ENCODE data around the gene UBE2U.
"Not testable (repeated sequence)": the region's sequence is repeated elsewhere in the genome, so short reads cannot be mapped to it uniquely, and the experiment has no call there.

The UBE2U gene

DNA sequence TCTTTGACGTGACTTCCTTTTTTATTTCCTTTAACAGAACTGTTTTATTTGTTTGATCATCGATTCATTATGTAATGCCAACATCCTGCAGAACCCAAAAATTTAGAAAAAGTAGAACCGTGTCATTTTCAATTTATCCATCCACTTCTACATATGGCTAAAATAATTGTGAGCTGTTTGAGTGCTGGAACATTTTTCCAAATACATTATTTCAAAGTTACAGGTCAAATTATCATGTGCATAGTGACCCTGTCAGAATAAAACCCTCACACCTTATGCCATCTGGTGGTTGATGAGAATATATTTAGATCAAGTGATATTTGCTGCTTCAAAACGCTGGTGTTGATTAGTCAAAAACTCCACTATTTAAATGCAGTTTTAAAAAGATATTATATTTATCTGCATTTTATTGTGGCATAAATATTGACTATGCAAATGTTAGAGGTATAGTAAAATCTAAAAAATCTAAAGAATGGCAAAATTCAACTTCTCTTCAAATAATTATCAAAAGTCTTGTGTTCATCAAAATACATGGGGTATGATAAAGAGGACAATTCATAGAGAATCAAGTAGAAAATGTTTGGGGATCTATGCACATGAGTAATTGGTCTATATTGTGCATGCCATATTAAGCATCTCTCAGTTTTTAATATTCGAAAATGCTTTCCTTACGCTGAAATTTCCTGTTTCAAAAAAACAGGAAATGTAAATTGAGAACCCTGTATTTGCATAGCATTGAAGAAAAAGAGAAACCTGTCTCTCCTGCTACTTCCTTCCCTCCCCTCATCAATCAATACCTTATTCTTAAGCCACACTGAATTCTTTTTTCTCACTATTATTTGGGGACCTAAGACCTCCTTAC lies 39.7 kb downstream of the UBE2U start:
- no peak for DNase-seq

GRCh38 chr1:64243757-64244080 lies 40.3 kb downstream of the UBE2U start:
- no peak for DNase-seq

DNA sequence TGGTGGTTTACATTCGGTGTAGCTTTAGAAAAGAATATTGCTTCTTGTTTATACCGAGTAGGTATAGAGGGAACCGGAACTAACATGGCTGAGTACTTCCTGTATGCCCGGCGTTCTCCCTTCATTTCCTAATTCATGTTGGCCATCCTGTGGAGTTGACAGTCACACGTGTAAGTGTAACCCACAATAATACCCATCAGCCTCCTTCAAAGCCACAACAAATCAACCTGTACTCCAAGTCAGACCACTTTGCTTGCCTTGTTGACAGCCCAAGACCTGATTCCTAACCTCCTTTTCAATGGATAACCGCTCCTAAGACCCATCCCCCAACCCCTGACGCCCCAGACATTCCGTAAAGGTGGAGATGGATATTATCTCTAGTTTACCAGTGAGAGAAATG lies 42.1 kb downstream of the UBE2U start:
- no peak for DNase-seq

DNA sequence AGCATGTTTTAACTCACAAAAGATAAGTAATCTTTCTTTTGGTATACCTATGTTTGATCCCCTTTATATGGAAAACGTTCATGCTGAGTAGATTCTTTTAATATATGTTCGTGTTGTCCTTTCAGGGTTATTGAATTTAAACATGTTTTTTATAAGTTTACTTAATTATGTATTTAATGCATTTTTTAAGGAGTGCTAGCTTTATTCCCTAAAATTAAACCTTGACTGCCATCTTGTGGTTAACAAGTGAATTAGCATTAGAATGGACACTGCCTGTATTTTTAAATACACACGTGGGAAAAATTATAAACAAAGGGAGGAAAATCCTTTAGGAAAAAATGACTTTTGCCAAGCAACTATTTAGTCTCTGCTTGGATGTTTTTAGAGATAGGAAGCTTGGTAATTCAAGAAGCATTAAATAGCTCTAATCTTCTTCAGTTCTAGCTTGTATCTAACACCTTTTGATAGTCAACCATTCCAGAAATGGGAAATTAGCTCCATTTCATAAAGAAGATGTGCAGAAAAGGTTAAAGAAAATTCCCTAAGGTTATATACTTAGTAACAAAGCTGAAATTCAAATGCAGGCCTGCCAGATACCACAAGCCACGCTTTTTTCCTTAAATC lies 43.0 kb downstream of the UBE2U start:
- peak; percentile 29 for DNase-seq

DNA sequence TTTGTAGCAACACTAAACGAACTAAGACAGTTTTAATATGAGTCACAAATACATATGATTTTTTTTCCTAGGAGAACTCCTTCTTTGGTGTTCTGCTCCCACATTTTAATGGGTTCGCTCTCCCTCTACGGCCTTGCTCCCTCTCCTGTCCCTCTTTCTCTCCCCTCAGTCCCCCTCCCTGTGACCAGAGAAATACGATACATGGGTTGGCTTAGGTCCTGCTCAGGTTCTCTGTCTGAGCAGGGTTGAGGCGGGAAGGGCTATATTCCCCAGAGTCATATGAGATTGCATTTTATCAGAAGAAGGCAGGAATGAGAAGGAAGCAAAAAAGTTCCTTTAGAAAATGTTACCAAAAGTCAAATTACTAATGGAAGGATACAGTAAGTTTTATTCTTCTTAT lies 44.6 kb downstream of the UBE2U start:
- no peak for DNase-seq

DNA sequence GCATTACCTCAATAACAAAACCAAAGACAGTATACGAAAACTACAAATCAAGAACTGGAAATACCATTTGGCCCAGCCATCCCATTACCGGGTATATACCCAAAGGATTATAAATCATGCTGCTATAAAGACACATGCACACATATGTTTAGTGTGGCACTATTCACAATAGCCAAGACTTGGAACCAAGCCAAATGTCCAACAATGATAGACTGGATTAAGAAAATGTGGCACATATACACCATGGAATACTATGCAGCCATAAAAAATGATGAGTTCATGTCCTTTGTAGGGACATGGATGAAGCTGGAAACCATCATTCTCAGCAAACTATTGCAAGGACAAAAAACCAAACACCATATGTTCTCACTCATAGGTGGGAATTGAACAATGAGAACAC lies 47.0 kb downstream of the UBE2U start:
- not testable (repeated sequence) for DNase-seq

- DNase-seq, result no peak
These were observed 48.5 kb downstream of the UBE2U start for GRCh38 chr1:64251971-64252370.

GRCh38 chr1:64257233-64257632 lies 53.8 kb downstream of the UBE2U start:
- DNase-seq, result not testable (repeated sequence)

DNA sequence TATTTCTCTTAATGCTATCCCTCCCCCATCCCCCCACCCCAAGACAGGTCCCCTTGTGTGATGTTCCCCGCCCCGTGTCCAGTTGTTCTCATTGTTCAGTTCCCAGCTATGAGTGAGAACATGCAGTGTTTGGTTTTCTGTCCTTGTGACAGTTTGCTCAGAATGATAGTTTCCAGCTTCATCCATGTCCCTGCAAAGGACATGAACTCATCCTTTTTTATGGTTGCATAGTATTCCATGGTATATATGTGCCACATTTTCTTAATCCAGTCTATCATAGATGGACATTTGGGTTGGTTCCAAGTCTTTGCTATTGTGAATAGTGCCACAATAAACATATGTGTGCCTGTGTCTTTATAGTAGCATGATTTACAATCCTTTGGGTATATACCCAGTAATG lies 55.0 kb downstream of the UBE2U start:
- not testable (repeated sequence) for DNase-seq

DNA sequence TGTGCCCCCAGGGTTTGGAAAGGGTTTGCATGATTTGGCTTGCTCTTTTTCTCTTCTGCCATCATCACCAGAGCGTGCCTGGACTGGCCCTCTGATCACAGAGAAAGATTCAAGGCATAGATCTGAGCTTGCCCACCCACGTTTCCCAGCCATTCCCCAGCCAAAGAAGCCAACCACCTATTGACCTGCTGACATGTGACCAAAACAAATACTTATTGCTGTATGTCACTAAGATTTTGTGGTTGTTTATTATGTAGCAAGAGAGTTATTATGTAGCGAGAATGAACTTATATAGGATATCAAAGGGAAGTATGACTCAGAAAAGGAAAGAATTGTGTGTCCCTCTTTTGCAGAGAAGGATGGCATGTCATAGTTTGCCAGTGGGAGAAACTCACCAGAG lies 59.9 kb downstream of the UBE2U start:
- DNase-seq, result no peak

DNA sequence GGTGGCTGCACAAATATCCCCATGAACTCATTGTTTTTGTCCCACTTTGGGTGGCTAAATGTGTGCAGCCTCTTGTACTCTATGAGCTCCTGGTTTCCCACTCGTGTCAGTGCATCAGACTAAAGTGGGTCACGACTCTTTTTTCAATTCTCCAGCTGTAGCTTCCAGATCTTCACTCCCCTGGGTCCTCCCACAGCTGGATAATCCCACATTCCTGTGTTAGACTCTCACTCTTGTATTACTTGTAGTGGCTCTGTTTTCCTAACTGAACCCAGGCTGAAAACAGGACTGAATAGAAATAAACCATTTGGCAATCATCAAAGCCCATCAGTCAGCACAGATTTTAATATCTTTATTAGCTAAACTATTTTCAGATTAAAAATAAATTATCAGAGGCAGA lies 60.4 kb downstream of the UBE2U start:
- DNase-seq, result no peak

DNA sequence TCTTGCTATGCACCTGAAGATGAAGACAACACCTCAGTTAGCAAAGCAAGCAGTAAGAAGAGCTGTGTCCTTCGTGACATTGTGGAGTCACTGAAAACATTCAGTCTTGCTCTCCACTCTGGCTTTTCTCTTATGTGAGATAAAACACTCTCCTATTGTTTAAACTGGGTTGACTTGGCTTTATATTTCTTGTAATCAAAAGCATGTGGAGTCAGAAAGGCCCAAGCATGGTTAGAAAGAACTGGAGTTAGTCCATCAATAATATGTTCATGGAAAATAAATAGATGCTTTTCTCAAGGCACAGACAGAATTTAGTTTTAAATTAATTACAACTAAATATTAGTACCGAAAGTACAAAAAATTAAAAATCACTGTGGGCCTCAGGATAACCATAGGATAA lies 61.7 kb downstream of the UBE2U start:
- DNase-seq, result no peak

GRCh38 chr1:64266991-64267390 lies 63.6 kb downstream of the UBE2U start:
- DNase-seq, result no peak

GRCh38 chr1:64268653-64269557 lies 65.5 kb downstream of the UBE2U start:
- peak; percentile 47 for DNase-seq

GRCh38 chr1:64269558-64269884 lies 66.1 kb downstream of the UBE2U start:
- DNase-seq, result no peak

DNA sequence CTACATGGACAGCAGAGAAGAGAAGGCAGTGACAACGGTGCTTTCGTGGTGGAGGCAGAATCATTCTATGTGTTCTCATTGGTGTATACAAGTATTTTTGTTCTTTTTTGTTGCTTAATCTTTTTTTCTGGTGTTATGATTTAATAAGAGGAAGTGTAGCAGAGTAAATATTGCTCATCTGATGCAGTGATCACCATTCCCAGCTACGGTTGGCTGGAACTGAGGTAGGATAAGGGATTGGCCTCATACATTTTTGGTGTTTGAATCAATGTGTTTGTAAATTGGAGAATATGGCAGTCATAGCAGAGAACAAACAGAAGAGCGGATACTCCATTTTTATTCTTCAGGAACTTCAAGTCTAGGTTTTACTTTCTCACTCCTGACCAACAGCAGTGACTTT lies 76.6 kb downstream of the UBE2U start:
- DNase-seq, result no peak

DNA sequence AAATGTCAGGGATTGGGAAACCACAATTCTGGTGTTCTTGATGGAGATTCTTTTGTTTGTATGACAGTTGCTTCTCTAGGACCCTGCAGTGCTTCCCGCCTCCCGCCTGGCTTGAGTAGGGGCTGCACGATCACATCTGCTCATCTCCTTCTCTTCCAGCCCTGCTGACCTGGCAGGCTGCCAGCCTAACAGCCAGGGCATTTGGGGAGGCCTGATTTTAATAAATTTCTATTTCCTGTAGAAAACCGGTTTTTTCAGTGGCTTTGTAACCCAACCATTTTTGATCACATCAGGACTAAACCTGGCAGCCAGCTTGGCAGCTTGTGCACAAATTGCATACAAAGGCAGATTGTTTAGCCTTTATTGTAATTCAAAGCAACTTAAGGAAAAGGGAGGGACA lies 78.9 kb downstream of the UBE2U start:
- DNase-seq, result no peak

DNA sequence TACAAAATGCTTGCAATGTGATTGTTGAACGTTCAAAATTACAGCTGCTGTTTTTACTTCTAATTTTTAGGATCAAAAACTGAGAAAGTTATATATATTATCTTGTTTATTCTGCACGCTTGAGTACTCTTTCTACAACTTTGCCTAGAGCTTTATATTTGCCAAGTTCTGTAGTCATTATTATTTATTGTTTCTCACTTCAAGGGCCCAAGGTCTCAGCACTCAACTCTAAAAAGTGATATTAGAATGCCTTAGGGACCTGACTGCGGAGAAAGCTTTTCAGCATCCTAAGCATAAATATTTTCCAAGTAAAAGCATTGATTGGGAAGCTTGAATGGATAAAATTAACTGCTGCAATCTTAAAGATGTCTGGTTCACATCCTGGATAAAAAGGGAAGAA lies 83.6 kb downstream of the UBE2U start:
- no peak for DNase-seq

- no peak for DNase-seq
These were observed 87.0 kb downstream of the UBE2U start for GRCh38 chr1:64290420-64290819.

DNA sequence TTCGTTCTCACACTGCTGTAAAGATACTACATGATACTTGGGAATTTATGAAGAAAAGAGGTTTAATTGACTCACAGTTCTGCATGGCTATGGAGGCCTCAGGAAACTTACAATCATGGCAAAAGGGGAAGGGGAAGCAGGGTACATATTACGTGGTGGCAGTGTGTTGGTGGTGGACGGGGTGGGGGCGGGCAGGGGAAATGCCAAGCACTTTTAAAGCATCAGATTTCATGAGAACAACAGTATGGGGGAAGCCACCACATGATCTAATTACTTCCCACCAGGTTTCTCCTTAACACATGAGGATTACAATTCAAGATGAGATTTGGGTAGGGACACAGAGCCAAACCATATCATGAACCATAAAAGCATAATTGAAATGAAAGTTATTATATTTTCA lies 88.5 kb downstream of the UBE2U start:
- DNase-seq, result no peak

DNA sequence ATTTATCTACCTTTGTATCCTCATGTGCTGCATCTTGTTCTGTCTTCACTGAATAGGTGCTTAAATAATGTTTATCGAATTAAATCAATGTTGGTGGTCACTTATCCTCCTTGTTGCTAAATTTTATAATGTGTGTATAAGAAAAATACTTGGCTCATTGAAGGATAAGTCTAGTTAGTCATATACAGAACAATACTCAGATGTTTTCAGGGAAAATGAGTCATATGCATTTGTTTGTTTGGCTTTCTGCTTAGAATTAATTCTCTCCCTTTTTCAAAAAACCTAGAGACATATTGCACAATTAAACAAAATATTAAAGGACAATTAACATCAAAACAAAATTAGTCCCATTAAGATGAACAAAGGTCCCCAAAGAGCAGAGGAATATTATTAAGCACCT lies 89.0 kb downstream of the UBE2U start:
- no peak for DNase-seq

GRCh38 chr1:64293820-64294219 lies 90.4 kb downstream of the UBE2U start:
- DNase-seq, result no peak

GRCh38 chr1:64295136-64295535 lies 91.7 kb downstream of the UBE2U start:
- no peak for DNase-seq

DNA sequence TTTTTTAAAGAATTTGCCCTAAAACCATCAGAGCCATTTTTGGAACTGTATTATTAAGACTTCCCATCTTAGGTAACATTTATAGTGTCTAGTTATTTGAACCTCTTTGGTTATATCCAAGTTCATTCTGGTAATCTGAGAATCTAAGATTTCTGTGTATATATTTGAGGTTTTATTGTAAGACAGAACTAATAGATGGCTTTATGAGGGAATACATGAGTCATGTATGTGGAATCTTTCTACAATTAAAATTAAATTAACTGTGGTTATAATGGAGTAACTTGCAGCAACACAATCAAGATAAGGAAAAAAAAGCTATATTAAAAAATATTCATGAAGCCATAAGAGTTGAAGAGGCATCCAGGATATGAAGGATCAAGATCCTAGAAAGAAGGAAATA lies 92.1 kb downstream of the UBE2U start:
- DNase-seq, result no peak
